ENCODE data around the gene SLC25A39. TPM values are rescaled to one million over a fixed set of nuclear protein-coding genes. Genes with fewer than 3 reads are reported as not detected.

Gene SLC25A39
- total RNA-seq, 2 experiments from 2014 or later, result 171 to 176 TPM

DNA sequence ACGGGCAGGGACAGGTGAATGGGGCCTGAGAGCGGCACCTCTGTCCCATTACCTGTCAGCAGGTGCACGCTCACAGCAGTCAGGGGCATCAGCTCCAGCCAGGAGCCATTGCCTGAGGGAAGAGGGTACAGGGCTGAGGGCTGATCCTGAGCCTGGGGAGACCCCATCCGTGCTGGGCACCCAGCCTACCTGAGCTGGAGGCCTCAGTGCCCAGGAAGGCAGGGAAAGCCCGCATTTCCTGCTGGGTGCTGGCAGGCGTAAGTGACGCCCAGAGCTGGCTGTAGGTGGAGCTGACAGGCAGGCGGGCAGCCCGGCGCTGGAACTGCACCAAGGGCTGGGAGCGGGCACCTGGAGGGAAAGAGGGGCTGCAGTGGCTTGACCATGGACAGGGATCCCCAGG is 31.6 kb upstream of the SLC25A39 start:
- CTCF ChIA-PET, result interaction anchor here (4.0 kb wide), 1 partner anchor 25 kb away, joined by 13 read pairs; no protein-coding TSS in a partner anchor
- POLR2A ChIA-PET, result no interaction called here

DNA sequence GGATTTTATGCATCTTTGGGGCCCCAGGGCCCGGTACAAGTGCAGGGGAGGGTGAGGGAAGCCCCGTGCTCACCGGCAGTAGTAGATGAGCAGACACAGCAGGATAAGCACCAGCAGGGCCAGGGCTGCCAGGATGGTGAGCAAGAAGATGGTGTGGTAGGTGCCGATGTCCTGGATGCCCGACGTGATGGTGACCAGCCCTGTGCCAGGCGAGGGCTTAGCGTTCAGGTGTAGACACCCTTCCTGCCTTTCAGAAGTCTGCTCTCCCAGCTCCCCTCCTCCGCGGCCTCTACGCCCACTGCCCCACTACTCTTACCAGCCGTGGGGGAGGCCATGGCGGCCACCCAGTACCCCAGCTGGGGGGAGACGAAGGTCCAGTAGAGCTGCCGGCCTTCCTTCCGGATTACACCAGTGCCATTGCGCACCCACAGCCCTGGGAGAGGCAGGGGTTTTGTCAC is 31.0 kb upstream of the SLC25A39 start:
- ChIA-PET CTCF (interaction anchor here (1.3 to 4.0 kb wide), 4 partner anchors 7 to 25 kb away, joined by 3 to 15 read pairs (median 14); partner anchors contain the start of genes FAM171A2 and GRN), POLR2A (interaction anchor here (0.5 kb wide), 1 partner anchor 170 kb away, joined by 3 read pairs; no protein-coding TSS in a partner anchor)

DNA sequence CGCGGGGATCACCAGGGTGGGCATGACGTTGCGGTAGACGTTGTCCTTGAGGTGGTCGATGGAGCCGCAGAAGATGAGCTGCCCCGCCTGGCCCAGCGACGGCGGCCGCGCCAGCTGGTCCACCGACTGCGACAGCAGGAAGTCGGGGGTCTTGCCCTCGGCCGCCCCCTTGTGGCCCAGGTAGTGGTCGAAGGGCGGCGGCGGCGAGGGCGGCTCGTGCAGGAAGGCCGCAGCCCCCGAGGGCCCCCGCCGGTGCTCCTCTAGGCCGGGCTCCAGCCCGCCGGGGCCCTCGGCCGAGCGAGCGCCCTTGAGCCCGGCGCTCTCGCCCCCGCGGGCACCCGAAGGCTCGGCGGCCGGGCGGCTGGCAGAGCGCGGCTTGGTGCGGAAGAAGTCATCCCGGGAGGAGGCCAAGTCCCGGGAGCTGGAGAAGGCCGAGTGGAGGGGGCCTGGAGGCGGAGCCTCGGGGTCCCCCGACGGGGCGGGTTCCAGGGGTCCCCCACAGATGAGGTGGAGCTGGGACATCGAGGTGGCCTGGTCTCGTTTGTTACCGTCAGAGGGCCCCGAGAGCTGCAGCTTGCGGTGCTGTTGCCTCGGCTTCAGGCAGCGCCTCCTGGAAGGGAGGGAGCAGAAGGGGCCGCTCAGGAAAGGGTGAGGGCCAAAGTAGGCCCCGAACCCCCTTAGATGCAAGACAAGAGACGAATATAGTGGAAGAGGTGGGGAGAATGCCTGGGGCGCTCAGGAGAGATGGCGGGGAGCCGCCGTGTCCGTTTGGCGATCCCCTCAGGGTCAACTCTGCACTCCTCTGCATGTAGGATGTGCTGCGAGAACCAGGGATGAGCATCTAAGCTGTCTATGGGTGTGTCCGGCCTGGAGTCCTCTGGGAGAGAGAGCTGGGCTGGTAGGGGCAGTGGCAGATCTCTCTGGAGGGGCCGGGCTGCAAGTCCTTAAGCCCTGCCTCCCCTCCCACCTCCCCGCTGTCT is 30.2 kb upstream of the SLC25A39 start:
- POLR2A ChIA-PET, result interaction anchor here (0.5 to 2.3 kb wide), 5 partner anchors 8 to 234 kb away, joined by 3 to 6 read pairs (median 5); partner anchors contain the start of genes FAM171A2 and GRN
- CTCF ChIA-PET, result interaction anchor here (0.8 to 4.0 kb wide), 8 partner anchors 8 to 145 kb away, joined by 3 to 15 read pairs (median 6); partner anchors contain the start of genes FAM171A2 and GRN

DNA sequence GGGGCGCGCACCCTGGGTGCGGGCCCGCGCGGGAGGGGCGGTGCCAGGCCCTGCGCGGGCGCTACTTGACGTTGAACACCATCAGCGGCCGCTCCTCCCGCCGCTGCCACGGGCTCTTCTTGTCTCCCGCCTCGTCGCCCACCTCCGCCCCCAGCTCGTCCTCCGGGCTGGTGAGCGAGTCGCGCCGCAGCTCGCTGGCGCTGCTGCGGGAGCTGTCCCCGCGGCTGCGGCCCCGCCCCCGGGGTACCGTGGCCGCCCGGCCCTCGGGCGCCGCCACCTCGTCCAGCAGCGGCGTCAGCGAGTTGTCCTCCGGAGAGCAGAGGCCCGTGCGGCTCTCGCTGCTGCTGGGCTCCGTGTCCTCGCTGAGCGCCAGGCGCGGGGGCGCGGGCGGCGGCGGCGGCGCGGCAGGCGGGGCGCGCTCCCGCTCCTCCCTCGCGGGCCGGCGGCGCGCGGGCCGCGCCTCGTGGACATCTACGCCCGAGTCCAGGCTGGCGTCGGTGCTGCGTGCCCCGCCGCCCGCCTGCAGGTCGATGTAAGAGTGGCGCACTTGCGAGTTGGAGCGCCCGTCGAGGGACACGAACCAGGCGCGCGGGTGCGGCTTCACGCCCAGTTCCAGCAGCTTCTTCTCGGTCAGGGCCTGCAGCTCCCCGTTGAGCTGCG is 29.2 kb upstream of the SLC25A39 start:
- POLR2A ChIA-PET, result interaction anchor here (1.0 to 2.3 kb wide), 2 partner anchors 9 to 10 kb away, joined by 5 to 6 read pairs; partner anchors contain the start of genes FAM171A2 and GRN
- CTCF ChIA-PET, result interaction anchor here (0.8 to 4.0 kb wide), 8 partner anchors 9 to 156 kb away, joined by 3 to 15 read pairs (median 6); partner anchors contain the start of genes FAM171A2 and GRN

DNA sequence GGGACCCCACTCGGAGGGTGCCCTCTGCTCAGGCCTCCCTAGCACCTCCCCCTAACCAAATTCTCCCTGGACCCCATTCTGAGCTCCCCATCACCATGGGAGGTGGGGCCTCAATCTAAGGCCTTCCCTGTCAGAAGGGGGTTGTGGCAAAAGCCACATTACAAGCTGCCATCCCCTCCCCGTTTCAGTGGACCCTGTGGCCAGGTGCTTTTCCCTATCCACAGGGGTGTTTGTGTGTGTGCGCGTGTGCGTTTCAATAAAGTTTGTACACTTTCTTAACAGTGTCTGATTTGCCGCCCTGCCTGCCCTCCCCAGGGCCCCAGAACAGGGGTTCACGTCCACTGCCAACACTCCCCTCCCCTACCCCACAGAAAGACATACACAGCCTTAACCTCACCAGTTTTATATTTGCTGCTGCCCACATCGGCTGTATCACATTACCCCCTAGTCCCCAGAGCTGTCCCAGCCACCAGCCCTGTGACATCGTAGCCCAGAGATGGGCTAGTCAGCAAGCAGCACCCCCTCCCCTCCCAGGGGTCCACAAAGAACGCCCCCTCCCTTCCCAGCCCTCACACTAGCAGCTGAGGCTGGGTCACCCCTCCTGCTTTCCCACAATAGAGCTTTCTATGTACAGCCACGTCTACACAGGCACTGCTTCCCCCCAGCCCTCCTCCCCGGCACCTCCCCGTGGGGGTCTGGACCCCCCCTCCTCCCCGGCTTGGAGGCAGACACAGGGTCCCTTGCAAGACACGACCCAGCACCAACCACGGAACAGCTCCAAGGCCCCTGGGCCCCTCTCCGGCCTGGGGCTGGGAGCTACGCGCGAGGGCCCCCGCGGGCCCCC is 28.4 kb upstream of the SLC25A39 start:
- POLR2A ChIA-PET, result interaction anchor here (2.3 kb wide), 1 partner anchor 8 kb away, joined by 6 read pairs; the partner anchor contains the start of gene GRN

DNA sequence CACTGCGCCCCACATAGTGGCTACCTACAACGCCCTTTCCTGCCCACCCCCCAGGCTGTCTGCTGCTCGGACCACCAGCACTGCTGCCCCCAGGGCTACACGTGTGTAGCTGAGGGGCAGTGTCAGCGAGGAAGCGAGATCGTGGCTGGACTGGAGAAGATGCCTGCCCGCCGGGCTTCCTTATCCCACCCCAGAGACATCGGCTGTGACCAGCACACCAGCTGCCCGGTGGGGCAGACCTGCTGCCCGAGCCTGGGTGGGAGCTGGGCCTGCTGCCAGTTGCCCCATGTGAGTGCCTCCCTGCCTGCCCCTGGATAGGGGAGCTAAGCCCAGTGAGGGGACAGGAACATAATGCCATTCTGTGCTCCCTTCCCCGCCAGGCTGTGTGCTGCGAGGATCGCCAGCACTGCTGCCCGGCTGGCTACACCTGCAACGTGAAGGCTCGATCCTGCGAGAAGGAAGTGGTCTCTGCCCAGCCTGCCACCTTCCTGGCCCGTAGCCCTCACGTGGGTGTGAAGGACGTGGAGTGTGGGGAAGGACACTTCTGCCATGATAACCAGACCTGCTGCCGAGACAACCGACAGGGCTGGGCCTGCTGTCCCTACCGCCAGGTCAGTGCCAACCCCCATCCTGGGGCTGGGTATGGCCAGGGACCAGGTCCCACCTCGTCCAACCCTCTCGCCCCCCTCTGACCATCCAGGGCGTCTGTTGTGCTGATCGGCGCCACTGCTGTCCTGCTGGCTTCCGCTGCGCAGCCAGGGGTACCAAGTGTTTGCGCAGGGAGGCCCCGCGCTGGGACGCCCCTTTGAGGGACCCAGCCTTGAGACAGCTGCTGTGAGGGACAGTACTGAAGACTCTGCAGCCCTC is 27.6 kb upstream of the SLC25A39 start:
- CTCF ChIA-PET, result interaction anchor here (0.7 to 4.0 kb wide), 11 partner anchors 10 to 178 kb away, joined by 3 to 13 read pairs (median 3); partner anchors contain the start of gene UBTF

More for the DNA sequence above, 28.4 kb upstream of the SLC25A39 start:
- CTCF ChIA-PET, result interaction anchor here (1.1 to 4.0 kb wide), 5 partner anchors 8 to 155 kb away, joined by 3 to 15 read pairs (median 7); partner anchors contain the start of gene GRN

DNA sequence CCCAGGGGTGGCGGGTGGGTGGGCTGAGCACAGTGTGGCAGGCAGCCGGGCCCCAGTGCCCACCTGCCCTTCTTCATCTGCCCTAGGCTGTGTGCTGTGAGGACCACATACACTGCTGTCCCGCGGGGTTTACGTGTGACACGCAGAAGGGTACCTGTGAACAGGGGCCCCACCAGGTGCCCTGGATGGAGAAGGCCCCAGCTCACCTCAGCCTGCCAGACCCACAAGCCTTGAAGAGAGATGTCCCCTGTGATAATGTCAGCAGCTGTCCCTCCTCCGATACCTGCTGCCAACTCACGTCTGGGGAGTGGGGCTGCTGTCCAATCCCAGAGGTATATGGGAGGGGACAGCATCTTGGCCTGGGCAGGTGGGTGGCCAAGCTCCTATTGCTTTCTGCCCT is 26.8 kb upstream of the SLC25A39 start:
- ChIA-PET POLR2A (interaction anchor here (0.5 kb wide), 1 partner anchor 130 kb away, joined by 3 read pairs; no protein-coding TSS in a partner anchor), CTCF (interaction anchor here (0.5 to 2.2 kb wide), 13 partner anchors 10 to 183 kb away, joined by 3 to 7 read pairs (median 3); partner anchors contain the start of gene UBTF)

More for the DNA sequence above, 27.6 kb upstream of the SLC25A39 start:
- POLR2A ChIA-PET, result no interaction called here

DNA sequence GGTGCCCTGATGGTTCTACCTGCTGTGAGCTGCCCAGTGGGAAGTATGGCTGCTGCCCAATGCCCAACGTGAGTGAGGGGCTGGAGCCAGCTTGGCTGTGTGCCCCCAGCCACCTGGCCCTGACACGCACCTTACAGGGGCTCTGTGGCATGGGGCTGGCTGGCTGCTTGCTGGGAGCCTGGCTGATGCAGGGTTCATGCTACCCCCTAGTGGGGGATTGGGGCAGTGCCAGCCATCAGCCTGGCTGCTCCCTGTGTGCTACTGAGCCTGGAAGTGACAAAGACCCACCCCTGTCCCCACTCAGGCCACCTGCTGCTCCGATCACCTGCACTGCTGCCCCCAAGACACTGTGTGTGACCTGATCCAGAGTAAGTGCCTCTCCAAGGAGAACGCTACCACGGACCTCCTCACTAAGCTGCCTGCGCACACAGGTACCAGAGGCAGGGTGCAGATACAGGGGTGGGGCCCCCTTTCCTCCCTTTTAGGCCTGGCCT is 26.2 kb upstream of the SLC25A39 start:
- POLR2A ChIA-PET, result interaction anchor here (0.5 kb wide), 1 partner anchor 129 kb away, joined by 3 read pairs; no protein-coding TSS in a partner anchor
- CTCF ChIA-PET, result interaction anchor here (0.7 to 2.2 kb wide), 13 partner anchors 11 to 182 kb away, joined by 3 to 7 read pairs (median 4); no protein-coding TSS in a partner anchor

DNA sequence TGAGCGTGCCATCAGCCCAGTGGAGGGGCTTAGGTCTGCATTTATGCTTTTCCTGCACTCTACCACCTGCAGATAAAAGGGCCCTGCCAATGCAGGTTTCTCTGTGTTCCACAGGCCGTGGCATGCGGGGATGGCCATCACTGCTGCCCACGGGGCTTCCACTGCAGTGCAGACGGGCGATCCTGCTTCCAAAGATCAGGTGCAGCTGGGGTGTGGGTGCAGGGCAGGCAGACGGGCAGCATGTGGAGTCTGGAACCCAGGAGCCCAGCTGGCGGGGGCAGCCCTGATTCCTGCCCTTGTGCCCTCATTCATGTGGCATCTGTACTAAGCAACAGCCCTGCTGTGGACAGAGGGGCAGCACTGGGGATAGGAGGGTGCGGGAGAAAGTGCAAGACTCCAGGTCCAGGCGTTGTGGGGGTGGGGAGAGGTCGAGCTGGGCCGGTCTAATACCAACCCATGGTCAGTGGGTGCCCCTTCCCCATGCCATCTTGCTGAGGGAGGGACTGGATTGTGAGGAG is 25.0 kb upstream of the SLC25A39 start:
- ChIA-PET POLR2A (no interaction called here), CTCF (interaction anchor here (0.8 to 1.5 kb wide), 4 partner anchors 12 to 139 kb away, joined by 4 to 6 read pairs (median 4); partner anchors contain the start of gene FAM171A2)

DNA sequence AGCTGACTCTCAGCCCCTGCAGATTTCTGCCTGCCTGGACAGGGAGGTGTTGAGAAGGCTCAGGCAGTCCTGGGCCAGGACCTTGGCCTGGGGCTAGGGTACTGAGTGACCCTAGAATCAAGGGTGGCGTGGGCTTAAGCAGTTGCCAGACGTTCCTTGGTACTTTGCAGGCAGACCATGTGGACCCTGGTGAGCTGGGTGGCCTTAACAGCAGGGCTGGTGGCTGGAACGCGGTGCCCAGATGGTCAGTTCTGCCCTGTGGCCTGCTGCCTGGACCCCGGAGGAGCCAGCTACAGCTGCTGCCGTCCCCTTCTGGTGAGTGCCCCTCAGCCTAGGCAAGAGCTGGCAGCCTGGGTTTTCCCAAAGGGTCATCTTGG is 24.4 kb upstream of the SLC25A39 start:
- CTCF ChIA-PET, result interaction anchor here (0.5 to 1.4 kb wide), 3 partner anchors 13 to 30 kb away, joined by 3 to 5 read pairs (median 4); partner anchors contain the start of gene FAM171A2
- POLR2A ChIA-PET, result no interaction called here

DNA sequence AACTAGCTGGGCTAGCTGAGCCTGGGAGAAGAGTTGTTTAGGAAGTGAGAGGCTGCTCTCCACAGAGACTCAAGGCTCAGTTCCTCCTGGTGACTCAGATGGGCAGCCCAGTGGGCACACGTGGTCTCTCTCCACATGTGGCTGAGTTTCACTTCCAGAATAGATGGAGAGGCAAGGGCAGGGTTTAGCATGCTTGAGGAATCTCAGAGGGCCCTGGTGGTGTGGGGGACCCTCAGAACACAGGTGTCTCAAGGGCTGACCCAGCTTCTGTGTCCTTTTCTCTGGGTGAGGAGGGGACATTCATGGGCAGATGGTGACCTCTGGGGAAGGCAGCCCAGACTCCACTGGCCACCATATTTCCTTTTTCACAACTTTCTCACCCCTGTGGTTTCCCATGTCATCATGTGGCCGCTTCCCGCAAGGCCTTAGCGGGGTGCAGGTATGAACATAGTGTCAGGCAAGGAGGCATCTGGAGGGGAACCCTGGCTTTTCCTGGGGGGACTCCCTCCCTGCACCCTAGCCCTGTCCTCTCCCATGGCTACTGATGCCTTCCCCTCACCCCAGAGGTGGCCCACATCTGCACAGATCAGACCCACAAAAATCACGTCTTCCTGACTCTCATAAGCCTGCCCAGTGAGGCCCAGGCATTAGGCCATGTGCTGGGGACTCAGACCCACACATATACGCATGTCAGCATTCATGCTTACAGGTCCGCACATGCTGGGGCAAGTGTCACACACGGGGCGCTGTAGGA is 23.8 kb upstream of the SLC25A39 start:
- ChIA-PET CTCF (interaction anchor here (0.5 to 1.6 kb wide), 6 partner anchors 10 to 142 kb away, joined by 3 to 4 read pairs (median 3); no protein-coding TSS in a partner anchor), POLR2A (no interaction called here)

DNA sequence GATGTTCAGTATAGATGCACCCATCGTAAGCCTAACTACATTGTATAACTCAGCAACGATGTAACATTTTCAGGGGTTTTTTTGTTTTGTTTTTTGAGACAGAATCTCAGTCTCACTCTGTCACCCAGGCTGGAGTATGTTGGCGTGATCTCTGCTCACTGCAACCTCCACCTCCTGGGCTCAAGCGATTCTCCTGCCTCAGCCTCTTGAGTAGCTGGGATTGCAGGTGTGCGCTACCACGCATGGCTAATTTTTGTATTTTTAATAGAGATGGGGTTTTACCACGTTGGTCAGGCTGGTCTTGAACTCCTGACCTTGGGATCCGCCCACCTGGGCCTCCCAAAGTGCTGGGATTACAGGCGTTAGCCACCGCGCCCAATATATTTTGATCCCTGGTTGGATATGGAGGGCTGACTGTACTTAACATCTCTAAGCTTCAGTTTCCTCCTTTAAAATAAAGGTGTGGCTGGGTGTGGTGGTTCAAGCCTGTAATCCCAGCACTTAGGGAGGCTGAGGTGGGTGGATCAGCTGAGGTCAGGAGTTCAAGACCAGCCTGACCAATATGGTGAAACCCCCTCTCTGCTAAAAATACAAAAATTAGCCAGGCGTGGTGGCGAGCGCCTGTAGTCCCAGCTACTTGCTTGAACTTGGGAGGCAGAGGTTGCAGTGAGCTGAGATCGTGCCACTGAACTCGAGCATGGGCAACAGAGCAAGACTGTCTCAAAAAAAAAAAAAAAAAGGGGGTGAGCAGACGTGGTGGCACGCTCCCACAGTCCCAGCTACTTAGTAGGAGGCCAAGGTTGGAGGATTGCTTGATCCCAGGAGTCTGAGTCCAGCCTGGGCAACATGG is 22.8 kb upstream of the SLC25A39 start:
- CTCF ChIA-PET, result interaction anchor here (0.8 to 1.6 kb wide), 5 partner anchors 9 to 141 kb away, joined by 3 to 4 read pairs (median 3); no protein-coding TSS in a partner anchor
- POLR2A ChIA-PET, result interaction anchor here (0.6 kb wide), 1 partner anchor 788 kb away, joined by 3 read pairs; the partner anchor contains the start of gene ACBD4

DNA sequence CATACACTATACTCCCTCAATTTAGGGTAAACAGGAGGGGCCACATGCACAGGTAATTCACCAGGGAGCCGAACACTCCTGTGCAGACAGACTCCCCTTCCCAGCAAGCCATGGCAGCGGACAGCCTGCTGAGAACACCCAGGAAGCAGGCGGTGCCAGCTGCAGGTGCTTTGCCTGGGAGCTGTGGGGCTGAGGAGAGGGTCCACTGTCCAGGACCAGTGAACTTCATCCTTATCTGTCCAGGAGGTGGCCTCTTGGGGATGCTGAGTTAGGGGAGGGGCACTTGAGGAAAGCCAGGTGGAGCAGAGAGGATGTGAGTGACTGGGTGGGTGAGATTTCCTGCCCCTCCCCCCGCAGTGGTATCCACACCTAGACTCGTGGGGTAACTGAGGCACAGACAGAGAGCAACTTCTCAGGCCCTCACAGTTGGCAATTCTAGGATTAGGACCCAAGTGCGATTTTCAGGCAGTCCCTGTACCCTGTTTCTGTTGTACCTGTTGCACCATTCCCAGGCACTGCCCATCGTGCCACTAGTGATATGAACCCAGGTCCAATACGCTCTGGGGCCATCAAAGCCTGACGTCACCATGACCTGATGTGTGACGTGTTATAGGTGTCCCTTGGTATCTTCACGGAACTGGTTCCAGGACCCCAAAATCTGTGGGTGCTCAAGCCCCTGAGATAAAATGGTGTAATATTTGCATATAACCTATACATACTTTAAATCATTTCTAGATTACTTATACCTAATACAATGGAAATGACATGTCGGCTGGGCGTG is 21.6 kb upstream of the SLC25A39 start:
- POLR2A ChIA-PET, result interaction anchor here (0.6 to 1.1 kb wide), 4 partner anchors 125 to 163 kb away, joined by 3 to 10 read pairs (median 4); partner anchors contain the start of gene TMUB2
- CTCF ChIA-PET, result interaction anchor here (0.5 to 1.9 kb wide), 15 partner anchors 8 to 1325 kb away, joined by 3 to 15 read pairs (median 3); partner anchors contain the start of gene TMUB2

Data from activated CD8-positive, alpha-beta memory T cell treated with anti-CD3 and anti-CD28 coated beads for 36 hours (primary cell).